HCT116 (cell line): ENCODE results near the gene USP15. TPM values are rescaled to one million over a fixed set of nuclear protein-coding genes. Genes with fewer than 3 reads are reported as not detected.

Source experiments
- ATAC-seq: fragments of 200-7000 bp; cut with Tn5 transposase; 2 replicates; pipeline ENCODE4 v1.9.1; 2020; ENCODE audit warnings: mild to moderate bottlenecking, moderate library complexity
- BruUV-seq: library from RNA; stranded (reverse); fragments of 400-500 nt; replicated peaks from 2 replicates; lab custom pipeline; 2021; lab: Mats Ljungman, UMichigan
- CTCF ChIA-PET: fragments of 300-600 bp; sonication (Branson Sonifier 250); formaldehyde crosslinking; loops from one replicate; lab custom pipeline; 2021; ENCODE audit warnings: antibody characterized with exemption; lab: Charles Lee
- POLR2A ChIA-PET: fragments of 300-600, 350-600 bp; sonication (Branson Sonifier 250); formaldehyde crosslinking; loops from one replicate; lab custom pipeline; 2021; ENCODE audit warnings: antibody characterized with exemption; lab: Charles Lee
- RAD21 ChIA-PET, 2 experiments: fragments of 300-600 bp; sonication (Branson Sonifier 250); formaldehyde crosslinking; loops; one replicate each; lab custom pipeline; 2023; ENCODE audit warnings: low total read pairs in 2 of 2; ENCODE audit not compliant: uncharacterized antibody in 2 of 2, unreplicated experiment in 2 of 2, low non-redundant PET in 1 of 2; lab: Charles Lee
- DNase-seq: peaks from one replicate; pipeline ENCODE4 v3.0.0-alpha.2; 2010; ENCODE audit warnings: low read depth, low spot score
- H2AFZ ChIP-seq: fragments of 200-600 bp; shearing (Covaris generic), sonication (generic); 2 replicates; pipeline ENCODE4 v1.6.1; 2017; ENCODE audit warnings: low read depth, mixed run types, mixed read lengths, antibody characterized with exemption, low read length; ENCODE audit not compliant: poor library complexity, severe bottlenecking
- H3K27ac ChIP-seq: 2 replicates; pipeline ENCODE4 v1.5.1; 2012; ENCODE audit warnings: low read depth, low read length
- H3K27me3 ChIP-seq: fragments of 200-600 bp; sonication (generic); 2 replicates; pipeline ENCODE4 v1.6.1; 2016; ENCODE audit warnings: mixed run types, low read length, mixed read lengths; ENCODE audit not compliant: insufficient read depth
- H3K36me3 ChIP-seq, 2 experiments: fragments of 200-500 bp in 1 of 2; fragments of 200-600 bp in 1 of 2; sonication (Bioruptor generic) in 1 of 2; sonication (generic) in 1 of 2; 2 replicates each; pipeline versions ENCODE4 v1.5.1 to v1.6.1; 2014 to 2016; ENCODE audit warnings: low read length in 2 of 2, inconsistent platforms in 1 of 2, mixed read lengths in 1 of 2, mixed run types in 1 of 2; ENCODE audit not compliant: insufficient read depth in 2 of 2, control insufficient read depth in 1 of 2
- H3K4me1 ChIP-seq, 2 experiments: fragments of 200-600 bp in 1 of 2; sonication (generic) in 1 of 2; 2 replicates each; pipeline versions ENCODE4 v1.5.1 to v1.6.1; 2012 to 2017; ENCODE audit warnings: low read length in 2 of 2, inconsistent platforms in 1 of 2, mild to moderate bottlenecking in 1 of 2, mixed read lengths in 1 of 2, mixed run types in 1 of 2, moderate library complexity in 1 of 2; ENCODE audit not compliant: insufficient read depth in 2 of 2, control insufficient read depth in 1 of 2
- H3K4me2 ChIP-seq: fragments of 200-600 bp; sonication (generic); 2 replicates; pipeline ENCODE4 v1.6.1; 2017; ENCODE audit warnings: mixed run types, low read length, mixed read lengths
- H3K4me3 ChIP-seq, 2 experiments: fragments of 200-600 bp in 1 of 2; sonication (generic) in 1 of 2; replicated peaks in 1 of 2; 2 replicates each; pipeline ENCODE4 v1.5.1; 2011 to 2016; ENCODE audit warnings: low read length in 2 of 2, control low read depth in 1 of 2, low read depth in 1 of 2, mild to moderate bottlenecking in 1 of 2, mixed read lengths in 1 of 2, mixed run types in 1 of 2
- H3K79me2 ChIP-seq: fragments of 200-600 bp; sonication (generic); 2 replicates; pipeline ENCODE4 v1.6.1; 2017; ENCODE audit warnings: mild to moderate bottlenecking, mixed run types, low read length, moderate library complexity, mixed read lengths; ENCODE audit not compliant: insufficient read depth
- H3K9ac ChIP-seq: fragments of 200-600 bp; sonication (generic); 2 replicates; pipeline ENCODE4 v1.6.1; 2016; ENCODE audit warnings: low read length, mixed read lengths
- H3K9me2 ChIP-seq: fragments of 200-600 bp; sonication (generic), shearing (Covaris generic); 2 replicates; pipeline ENCODE4 v1.6.1; 2017; ENCODE audit warnings: mixed run types, mild to moderate bottlenecking, moderate library complexity; ENCODE audit not compliant: insufficient read depth
- H3K9me3 ChIP-seq, 2 experiments: fragments of 200-500 bp in 1 of 2; fragments of 200-600 bp in 1 of 2; sonication (Bioruptor generic) in 1 of 2; sonication (generic) in 1 of 2; 2 replicates each; pipeline ENCODE4 v1.6.1; 2014 to 2017; ENCODE audit warnings: low read length in 2 of 2, mixed read lengths in 2 of 2, inconsistent platforms in 1 of 2, low read depth in 1 of 2, mild to moderate bottlenecking in 1 of 2, mixed run types in 1 of 2, moderate library complexity in 1 of 2; ENCODE audit not compliant: control insufficient read depth in 1 of 2, insufficient read depth in 1 of 2
- H4K20me1 ChIP-seq: fragments of 200-600 bp; sonication (generic), shearing (Covaris generic); 2 replicates; pipeline ENCODE4 v1.6.1; 2017; ENCODE audit warnings: mixed run types, mild to moderate bottlenecking, moderate library complexity; ENCODE audit not compliant: insufficient read depth
- EGR1 ChIP-seq: IDR thresholded peaks from 2 replicates; pipeline ENCODE4 v1.6.1; 2012; ENCODE audit warnings: low read depth
- FOSL1 ChIP-seq: IDR thresholded peaks from 2 replicates; pipeline ENCODE4 v1.6.1; 2012; ENCODE audit warnings: low read depth
- JUND ChIP-seq: IDR thresholded peaks from 2 replicates; pipeline ENCODE4 v1.6.1; 2012
- POLR2AphosphoS5 ChIP-seq: IDR thresholded peaks from 2 replicates; pipeline ENCODE4 v1.6.1; 2011; ENCODE audit warnings: mild to moderate bottlenecking, low read depth, low read length, moderate library complexity
- SP1 ChIP-seq: IDR thresholded peaks from 2 replicates; pipeline ENCODE4 v1.6.1; 2012; ENCODE audit warnings: low read depth
- YY1 ChIP-seq: IDR thresholded peaks from 2 replicates; pipeline ENCODE4 v1.6.1; 2011; ENCODE audit warnings: low read length, low read depth, moderate library complexity, mild to moderate bottlenecking; ENCODE audit not compliant: insufficient replicate concordance; ENCODE audit errors: extremely low read depth
- ZNF274 ChIP-seq: fragments of 200-500 bp; sonication (Bioruptor generic); IDR thresholded peaks from 2 replicates; pipeline ENCODE4 v1.6.1; 2014; ENCODE audit warnings: mild to moderate bottlenecking, low read depth, low read length, inconsistent platforms
- intact Hi-C: fragments of 100-400 bp; cut with micrococcal nuclease; formaldehyde crosslinking; loops from 2 replicates; pipeline ENCODE4 v1.10.0; 2022
- total RNA-seq: library from RNA; stranded (reverse); gene quantifications from one replicate; pipeline ENCODE4 v1.2.1, GENCODE V29; 2021; ENCODE audit not compliant: unreplicated experiment
- TF ChIP-seq, protein P1 (sequence below): IDR thresholded peaks from 2 replicates; pipeline ENCODE4 v1.6.1; 2011; ENCODE audit warnings: mild to moderate bottlenecking, low read length, moderate library complexity; ENCODE audit not compliant: insufficient replicate concordance; ENCODE audit errors: extremely low read depth
- TF ChIP-seq, protein P2 (sequence below), 3 experiments: fragments of 200-600 bp in 1 of 3; sonication (generic) in 1 of 3; IDR thresholded peaks in 2 of 3; conservative IDR thresholded peaks in 1 of 3; 2 replicates each; pipeline ENCODE4 v1.5.1; 2012 to 2017; ENCODE audit warnings: low read depth in 2 of 3, low read length in 2 of 3, antibody characterized with exemption in 1 of 3, borderline replicate concordance in 1 of 3, control low read depth in 1 of 3, mild to moderate bottlenecking in 1 of 3, mixed read lengths in 1 of 3, mixed run types in 1 of 3, moderate library complexity in 1 of 3; ENCODE audit not compliant: insufficient read depth in 1 of 3
- TF ChIP-seq, protein P3 (sequence below): IDR thresholded peaks from 2 replicates; pipeline ENCODE4 v1.6.1; 2012
- TF ChIP-seq, protein P4 (sequence below): IDR thresholded peaks from 2 replicates; pipeline ENCODE4 v1.6.1; 2012

Gene USP15
- total RNA-seq, 1 experiment from 2014 or later: 49.5 TPM

DNA sequence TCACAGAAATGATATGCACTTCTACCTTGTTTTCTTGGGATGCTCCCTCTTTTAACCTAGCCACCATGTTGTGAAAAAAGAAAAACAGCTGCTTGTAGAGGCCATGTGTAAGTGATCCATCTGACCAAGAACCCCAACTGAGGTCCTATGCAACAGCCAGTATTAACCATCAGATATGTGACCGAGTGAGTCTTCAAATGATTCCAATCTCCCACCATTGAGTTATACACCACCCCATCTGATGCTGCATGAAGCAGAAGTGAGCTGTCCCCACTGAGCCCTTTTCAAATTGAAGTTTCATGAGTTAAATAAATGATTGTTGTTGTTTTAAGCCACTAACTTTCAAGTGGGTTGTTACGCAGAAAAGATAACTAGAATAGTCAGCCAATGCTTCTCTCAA lies 20.6 kb upstream of the USP15 start (continued):
- TF ChIP-seq, protein P1, sequence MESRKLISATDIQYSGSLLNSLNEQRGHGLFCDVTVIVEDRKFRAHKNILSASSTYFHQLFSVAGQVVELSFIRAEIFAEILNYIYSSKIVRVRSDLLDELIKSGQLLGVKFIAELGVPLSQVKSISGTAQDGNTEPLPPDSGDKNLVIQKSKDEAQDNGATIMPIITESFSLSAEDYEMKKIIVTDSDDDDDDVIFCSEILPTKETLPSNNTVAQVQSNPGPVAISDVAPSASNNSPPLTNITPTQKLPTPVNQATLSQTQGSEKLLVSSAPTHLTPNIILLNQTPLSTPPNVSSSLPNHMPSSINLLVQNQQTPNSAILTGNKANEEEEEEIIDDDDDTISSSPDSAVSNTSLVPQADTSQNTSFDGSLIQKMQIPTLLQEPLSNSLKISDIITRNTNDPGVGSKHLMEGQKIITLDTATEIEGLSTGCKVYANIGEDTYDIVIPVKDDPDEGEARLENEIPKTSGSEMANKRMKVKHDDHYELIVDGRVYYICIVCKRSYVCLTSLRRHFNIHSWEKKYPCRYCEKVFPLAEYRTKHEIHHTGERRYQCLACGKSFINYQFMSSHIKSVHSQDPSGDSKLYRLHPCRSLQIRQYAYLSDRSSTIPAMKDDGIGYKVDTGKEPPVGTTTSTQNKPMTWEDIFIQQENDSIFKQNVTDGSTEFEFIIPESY: no peak
- TF ChIP-seq, protein P2, sequence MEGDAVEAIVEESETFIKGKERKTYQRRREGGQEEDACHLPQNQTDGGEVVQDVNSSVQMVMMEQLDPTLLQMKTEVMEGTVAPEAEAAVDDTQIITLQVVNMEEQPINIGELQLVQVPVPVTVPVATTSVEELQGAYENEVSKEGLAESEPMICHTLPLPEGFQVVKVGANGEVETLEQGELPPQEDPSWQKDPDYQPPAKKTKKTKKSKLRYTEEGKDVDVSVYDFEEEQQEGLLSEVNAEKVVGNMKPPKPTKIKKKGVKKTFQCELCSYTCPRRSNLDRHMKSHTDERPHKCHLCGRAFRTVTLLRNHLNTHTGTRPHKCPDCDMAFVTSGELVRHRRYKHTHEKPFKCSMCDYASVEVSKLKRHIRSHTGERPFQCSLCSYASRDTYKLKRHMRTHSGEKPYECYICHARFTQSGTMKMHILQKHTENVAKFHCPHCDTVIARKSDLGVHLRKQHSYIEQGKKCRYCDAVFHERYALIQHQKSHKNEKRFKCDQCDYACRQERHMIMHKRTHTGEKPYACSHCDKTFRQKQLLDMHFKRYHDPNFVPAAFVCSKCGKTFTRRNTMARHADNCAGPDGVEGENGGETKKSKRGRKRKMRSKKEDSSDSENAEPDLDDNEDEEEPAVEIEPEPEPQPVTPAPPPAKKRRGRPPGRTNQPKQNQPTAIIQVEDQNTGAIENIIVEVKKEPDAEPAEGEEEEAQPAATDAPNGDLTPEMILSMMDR (IDR thresholded peaks at IDR 0.05 in 2 of 3, conservative IDR thresholded peaks at IDR 0.05 in 1 of 3; ENCODE audit: borderline replicate concordance in 1 of 3, insufficient read depth in 1 of 3, low read depth in 2 of 3, low read length in 2 of 3): no peak
- TF ChIP-seq JUND (no peak), ZNF274 (no peak), YY1 (no peak), FOSL1 (no peak)
- TF ChIP-seq, protein P3, sequence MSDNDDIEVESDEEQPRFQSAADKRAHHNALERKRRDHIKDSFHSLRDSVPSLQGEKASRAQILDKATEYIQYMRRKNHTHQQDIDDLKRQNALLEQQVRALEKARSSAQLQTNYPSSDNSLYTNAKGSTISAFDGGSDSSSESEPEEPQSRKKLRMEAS: no peak

DNA sequence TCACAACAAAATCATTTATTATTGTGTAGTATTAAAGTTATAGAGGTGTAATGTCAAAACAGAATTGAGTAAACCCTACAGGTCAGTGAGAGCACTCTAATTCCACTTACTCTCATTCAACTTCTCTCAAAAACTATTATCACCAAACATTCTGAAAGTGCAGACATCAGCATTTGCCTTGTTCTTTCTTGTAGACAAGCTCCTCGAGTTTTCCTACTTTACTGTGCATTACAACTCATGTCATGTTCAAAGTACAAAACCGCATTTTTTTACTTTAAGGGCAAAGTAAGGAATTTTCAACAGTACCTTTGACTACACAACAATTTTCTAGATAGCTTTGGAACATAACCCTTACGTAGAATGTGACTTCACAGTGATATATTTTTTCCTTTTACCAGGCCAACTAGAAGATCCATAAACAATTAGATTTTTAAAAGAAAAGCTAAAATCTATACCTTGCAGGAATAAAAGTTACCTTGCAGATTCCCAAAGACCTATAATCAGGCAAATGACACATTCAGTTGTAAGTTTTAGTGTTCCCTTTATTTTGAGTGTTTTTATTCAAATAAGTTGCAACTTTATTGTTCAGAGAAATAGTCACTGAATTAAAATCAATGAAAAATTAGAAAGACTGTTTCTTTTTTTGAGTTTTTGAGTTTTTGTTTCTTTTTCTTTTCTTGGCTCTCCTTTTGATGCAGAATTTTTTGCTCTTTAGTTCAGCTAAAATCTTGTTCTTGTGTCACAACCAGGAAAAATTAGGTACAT lies 12.7 kb upstream of the USP15 start:
- no peak for DNase-seq
- Histone ChIP-seq H3K79me2 (no peaks in the 10 kb centered on the region), H3K9ac (no peak overlapping the region), H3K36me3 (no peaks in the 10 kb centered on the region), H4K20me1 (no peaks in the 10 kb centered on the region), H3K9me3 (no peaks in the 10 kb centered on the region), H3K27me3 (no peaks in the 10 kb centered on the region), H3K4me1 (no peaks in the 10 kb centered on the region), H3K4me3 (no peak overlapping the region), H3K4me2 (no peak overlapping the region), H2AFZ (no peak overlapping the region), H3K9me2 (no peaks in the 10 kb centered on the region), H3K27ac (no peak overlapping the region)
- no TSS peak for BruUV-seq
- intact Hi-C loops: no loop called here
- CTCF ChIA-PET: interaction anchor here (0.9 kb wide), 1 partner anchor 37 kb away, joined by 3 read pairs; no protein-coding TSS in a partner anchor
- RAD21 ChIA-PET: no interaction called here
- POLR2A ChIA-PET: interaction anchor here (1.4 kb wide), 1 partner anchor 12 kb away, joined by 3 read pairs; no protein-coding TSS in a partner anchor
- no peak for ATAC-seq
- TF ChIP-seq, protein P4, sequence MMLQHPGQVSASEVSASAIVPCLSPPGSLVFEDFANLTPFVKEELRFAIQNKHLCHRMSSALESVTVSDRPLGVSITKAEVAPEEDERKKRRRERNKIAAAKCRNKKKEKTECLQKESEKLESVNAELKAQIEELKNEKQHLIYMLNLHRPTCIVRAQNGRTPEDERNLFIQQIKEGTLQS: no peak
- TF ChIP-seq, protein P2 (IDR thresholded peaks at IDR 0.05 in 2 of 3, conservative IDR thresholded peaks at IDR 0.05 in 1 of 3; ENCODE audit: borderline replicate concordance in 1 of 3, insufficient read depth in 1 of 3, low read depth in 2 of 3, low read length in 2 of 3): no peak
- no peak for TF ChIP-seq POLR2AphosphoS5
- TF ChIP-seq SP1: no peak
- TF ChIP-seq, protein P1: no peak
- TF ChIP-seq EGR1: no peak
- no peak for TF ChIP-seq JUND
